LNCaP clone FGC (cell line): ENCODE data around the gene FBXO41.

ENCODE experiments used
- DNase-seq: peaks from one replicate; pipeline ENCODE4 v3.0.0-alpha.2; 2011; ENCODE audit warnings: low read depth
- H3K4me3 ChIP-seq: 2 replicates; pipeline ENCODE4 v1.5.1; 2011; ENCODE audit warnings: mild to moderate bottlenecking, low read depth, low read length, control low read depth
- CTCF ChIP-seq: IDR thresholded peaks from 2 replicates; pipeline ENCODE4 v1.5.1; 2012; ENCODE audit warnings: mild to moderate bottlenecking; ENCODE audit not compliant: control insufficient read depth, insufficient read depth; ENCODE audit errors: extremely low read depth

FBXO41 gene

DNA sequence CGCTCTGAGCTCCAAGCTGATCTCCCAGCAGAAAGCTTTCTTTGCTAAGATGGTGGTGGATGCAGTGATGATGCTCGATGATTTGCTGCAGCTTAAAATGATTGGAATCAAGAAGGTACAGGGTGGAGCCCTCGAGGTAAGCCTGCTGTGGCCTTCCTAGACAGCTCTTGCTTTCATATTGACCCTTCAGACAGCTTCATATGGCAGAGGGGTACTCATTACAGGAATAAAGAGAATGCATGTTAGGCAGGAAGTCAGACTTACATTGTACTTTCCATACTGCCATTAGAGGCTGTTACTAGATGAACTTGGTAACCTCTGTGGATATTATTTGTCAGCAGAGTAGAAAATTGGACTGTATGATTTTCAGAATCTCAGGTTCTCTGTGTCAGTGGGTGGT lies 39.7 kb downstream of the FBXO41 start:
- no peak overlapping the region for H3K4me3 ChIP-seq
- no peak for TF ChIP-seq CTCF
- no peak for DNase-seq

GRCh38 chr2:73243884-73244570 lies 40.3 kb downstream of the FBXO41 start:
- H3K4me3 ChIP-seq, result no peak overlapping the region
- DNase-seq, result no peak
- no peak for TF ChIP-seq CTCF

GRCh38 chr2:73239776-73240175 lies 44.5 kb downstream of the FBXO41 start:
- no peak for DNase-seq
- H3K4me3 ChIP-seq, result no peak overlapping the region
- TF ChIP-seq CTCF, result no peak

GRCh38 chr2:73238976-73239375 lies 45.3 kb downstream of the FBXO41 start:
- no peak for DNase-seq
- no peak overlapping the region for H3K4me3 ChIP-seq

DNA sequence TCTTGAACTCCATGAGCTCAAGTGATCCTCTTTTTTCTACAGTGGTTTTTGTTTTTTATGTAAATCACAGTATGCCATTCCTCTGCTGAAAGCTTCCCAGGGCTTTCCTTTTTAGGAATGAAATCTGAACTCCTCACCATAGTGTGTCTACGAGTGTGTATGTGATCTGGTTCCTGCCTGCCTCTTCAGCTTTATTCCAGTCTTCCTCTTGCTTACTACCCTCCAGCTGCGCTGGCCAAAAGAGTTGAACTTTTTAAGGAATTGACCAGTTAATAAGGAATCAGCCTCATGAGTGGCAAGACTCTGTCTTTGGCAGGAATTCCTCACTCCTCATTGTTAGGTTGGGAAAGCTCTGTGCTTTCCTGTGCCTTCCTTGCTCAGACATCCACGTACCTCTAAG lies 46.1 kb downstream of the FBXO41 start:
- no peak overlapping the region for H3K4me3 ChIP-seq
- DNase-seq, result no peak
- no peak for TF ChIP-seq CTCF

More at GRCh38 chr2:73238976-73239375, 45.3 kb downstream of the FBXO41 start:
- no peak for TF ChIP-seq CTCF

DNA sequence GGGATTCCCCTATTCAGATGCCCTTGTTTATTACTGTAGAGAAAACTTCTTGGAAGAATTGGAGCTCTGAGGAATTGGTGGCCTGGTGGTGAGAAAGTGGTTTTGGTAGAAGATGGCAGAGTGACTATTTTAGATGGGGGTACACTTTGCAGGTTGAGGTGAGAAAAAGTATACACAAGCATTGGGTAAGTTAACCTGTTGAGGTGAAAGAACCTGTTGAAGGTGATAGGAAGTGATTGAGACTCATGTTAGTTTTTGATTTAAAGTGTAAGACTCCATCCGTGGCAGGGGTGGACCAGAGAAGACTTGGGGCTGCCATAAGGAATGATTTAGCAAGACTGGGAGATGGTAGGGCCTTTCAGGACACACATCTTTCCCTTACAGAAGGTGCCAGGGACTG lies 47.1 kb downstream of the FBXO41 start:
- DNase-seq, result no peak
- TF ChIP-seq CTCF, result no peak
- no peak overlapping the region for H3K4me3 ChIP-seq
